GM13976 (cell line): ENCODE results near the gene SAMD11.

ENCODE experiments used
- DNase-seq: peaks from one replicate; pipeline ENCODE4 v3.0.0; 2012; ENCODE audit warnings: low spot score
- CTCF ChIP-seq: IDR thresholded peaks from 2 replicates; pipeline ENCODE4 v1.5.1; 2012; ENCODE audit warnings: borderline replicate concordance, mild to moderate bottlenecking; ENCODE audit not compliant: insufficient read depth; ENCODE audit errors: extremely low read depth, missing control alignments, control extremely low read depth
- in situ Hi-C: fragments of 300-500 bp; cut with MboI; formaldehyde crosslinking; loops from one replicate; pipeline ENCODE4 v1.12.0; 2022; ENCODE audit warnings: low sequenced_read_pairs, mixed read lengths, inconsistent platforms; ENCODE audit not compliant: unreplicated experiment

SAMD11 gene

GRCh38 chr1:963301-963651 lies 39.6 kb downstream of the SAMD11 start:
- in situ Hi-C loops, result loop anchor here (10.0 kb wide), 1 partner anchor 58 kb away; no protein-coding TSS in a partner anchor
- no peak for DNase-seq
- no peak for TF ChIP-seq CTCF

GRCh38 chr1:963746-964525 lies 40.2 kb downstream of the SAMD11 start:
- no peak for TF ChIP-seq CTCF
- DNase-seq, result no peak
- in situ Hi-C loops, result loop anchor here (10.0 kb wide), 1 partner anchor 59 kb away; no protein-coding TSS in a partner anchor

GRCh38 chr1:964691-965525 lies 41.2 kb downstream of the SAMD11 start:
- DNase-seq, result no peak
- no peak for TF ChIP-seq CTCF
- in situ Hi-C loops, result loop anchor here (10.0 kb wide), 1 partner anchor 60 kb away; no protein-coding TSS in a partner anchor

GRCh38 chr1:965526-966134 lies 41.9 kb downstream of the SAMD11 start:
- in situ Hi-C loops, result loop anchor here (10.0 kb wide), 1 partner anchor 61 kb away; no protein-coding TSS in a partner anchor
- no peak for TF ChIP-seq CTCF
- DNase-seq, result no peak

- peak; percentile 78 for DNase-seq
- in situ Hi-C loops, result loop anchor here (10.0 kb wide), 1 partner anchor 61 kb away; no protein-coding TSS in a partner anchor
- TF ChIP-seq CTCF, result no peak
Measured at GRCh38 chr1:966135-966703, 42.5 kb downstream of the SAMD11 start, which contains the start of gene PLEKHN1. PLEKHN1 (plus strand) TSS chr1:966482; CDS start chr1:966532, 50 bp downstream.
